K562 (cell line): ENCODE data around the gene MPDU1. TPM values are rescaled to one million over a fixed set of nuclear protein-coding genes. Genes with fewer than 3 reads are reported as not detected.
A peak's percentile ranks its signal among the peaks of the same experiment; 100 is the strongest.

Experiments used
- ATAC-seq: fragments of 200-7000 bp; cut with Tn5 transposase; 3 replicates; pipeline ENCODE4 v1.9.1; 2020; ENCODE audit warnings: moderate library complexity
- BruUV-seq: library from RNA; stranded (reverse); fragments of 400-500 nt; replicated peaks from 2 replicates; lab custom pipeline; 2021; lab: Mats Ljungman, UMichigan
- CTCF ChIA-PET: fragments of 300-600 bp; formaldehyde crosslinking; extraction: SDS; loops from one replicate; lab custom pipeline; 2021; ENCODE audit warnings: low intra/inter-chr PET ratio; lab: Yijun Ruan, JAX
- POLR2A ChIA-PET: fragments of 300-600, 350-650 bp; sonication (Branson Sonifier 250); formaldehyde crosslinking; extraction: SDS; loops from one replicate; lab custom pipeline; 2021; ENCODE audit warnings: antibody characterized with exemption, inconsistent platforms; lab: Yijun Ruan, JAX
- DNase-seq, 4 experiments: peaks; one replicate each; pipeline versions ENCODE4 v3.0.0 to v3.0.0-alpha.2; 2011 to 2018; ENCODE audit warnings: low spot score in 3 of 4, mixed read lengths in 3 of 4; ENCODE audit errors: extremely low read depth in 1 of 4
- FAIRE-seq: peaks from 2 replicates; lab custom pipeline; 2011; peaks lifted over from hg19 to GRCh38; lab: Jason Lieb, UNC
- H2AFZ ChIP-seq: 2 replicates; pipeline ENCODE4 v1.6.0; 2011; ENCODE audit warnings: low read depth, low read length, control low read depth, inconsistent platforms
- H3K27ac ChIP-seq: fragments of 200-600 bp; 3 replicates; pipeline ENCODE4 v1.8.0; 2011; ENCODE audit warnings: low read depth, mild to moderate bottlenecking, control low read depth, inconsistent platforms, low read length, moderate library complexity, mixed read lengths; ENCODE audit errors: extremely low read depth
- H3K27me3 ChIP-seq, 2 experiments: fragments of 300-600 bp in 1 of 2; 2 replicates in 1 of 2; 3 replicates in 1 of 2; pipeline versions ENCODE4 v1.6.0 to v1.8.0; 2011; ENCODE audit warnings: inconsistent platforms in 2 of 2, low read length in 2 of 2, mild to moderate bottlenecking in 1 of 2, mixed read lengths in 1 of 2, moderate library complexity in 1 of 2; ENCODE audit not compliant: control insufficient read depth in 2 of 2, insufficient read depth in 2 of 2
- H3K36me3 ChIP-seq: fragments of 300-600 bp; 3 replicates; pipeline ENCODE4 v1.8.0; 2011; ENCODE audit warnings: mild to moderate bottlenecking, low read length, inconsistent platforms; ENCODE audit not compliant: control insufficient read depth, insufficient read depth
- H3K4me1 ChIP-seq, 2 experiments: fragments of 200-600 bp in 1 of 2; replicated peaks in 1 of 2; 2 replicates in 1 of 2; 3 replicates in 1 of 2; pipeline versions ENCODE4 v1.5.1 to v1.8.0; 2011; ENCODE audit warnings: inconsistent platforms in 2 of 2, low read length in 2 of 2, mild to moderate bottlenecking in 1 of 2, mixed read lengths in 1 of 2, moderate library complexity in 1 of 2; ENCODE audit not compliant: control insufficient read depth in 2 of 2, insufficient read depth in 2 of 2
- H3K4me2 ChIP-seq: 2 replicates; pipeline ENCODE4 v1.6.1; 2011; ENCODE audit warnings: low read length, control low read depth, inconsistent platforms, mixed read lengths; ENCODE audit not compliant: insufficient read depth
- H3K4me3 ChIP-seq: fragments of 200-600 bp; sonication (generic), shearing (Covaris generic); 2 replicates; pipeline ENCODE4 v1.5.1; 2016; ENCODE audit warnings: control low read depth, inconsistent platforms
- H3K79me2 ChIP-seq: fragments of 200-600 bp; 3 replicates; pipeline ENCODE4 v1.8.0; 2011; ENCODE audit warnings: low read length, inconsistent platforms; ENCODE audit not compliant: control insufficient read depth, insufficient read depth
- H3K9ac ChIP-seq, 2 experiments: 2 replicates each; pipeline versions ENCODE4 v1.6.0 to v1.6.1; 2011; ENCODE audit warnings: low read depth in 2 of 2, low read length in 2 of 2, control low read depth in 1 of 2, inconsistent platforms in 1 of 2, mild to moderate bottlenecking in 1 of 2, mixed read lengths in 1 of 2; ENCODE audit not compliant: insufficient read depth in 1 of 2
- H3K9me1 ChIP-seq: one replicate; pipeline ENCODE4 v1.6.0; 2011; ENCODE audit warnings: inconsistent platforms, mild to moderate bottlenecking, low read length, moderate library complexity; ENCODE audit not compliant: control insufficient read depth, insufficient read depth
- H3K9me3 ChIP-seq: replicated peaks from 2 replicates; pipeline ENCODE4 v1.5.1; 2011; ENCODE audit warnings: low read depth, low read length, inconsistent platforms; ENCODE audit not compliant: control insufficient read depth, insufficient read depth
- H4K20me1 ChIP-seq: replicated peaks from 2 replicates; pipeline ENCODE4 v1.6.1; 2011; ENCODE audit warnings: low read length, inconsistent platforms, mixed read lengths; ENCODE audit not compliant: control insufficient read depth, insufficient read depth
- NCOA6 ChIP-seq: fragments of 450-650 bp; IDR thresholded peaks from 2 replicates; pipeline ENCODE4 v1.6.1; 2017; ENCODE audit warnings: mild to moderate bottlenecking
- POLR2G ChIP-seq: fragments of 200-400 bp; formaldehyde crosslinking; IDR thresholded peaks from 2 replicates; pipeline ENCODE4 v1.6.1; 2017; ENCODE audit warnings: low read depth, mild to moderate bottlenecking, antibody characterized with exemption, low read length, moderate library complexity
- RBFOX2 ChIP-seq: fragments of 200-400 bp; formaldehyde crosslinking; IDR thresholded peaks from 2 replicates; pipeline ENCODE4 v1.6.1; 2017; ENCODE audit warnings: low read depth, mild to moderate bottlenecking, low read length, moderate library complexity
- ZEB2 ChIP-seq: fragments of 450-650 bp; IDR thresholded peaks from 2 replicates; pipeline ENCODE4 v1.6.1; 2016
- ZNF395 ChIP-seq: fragments of 200-800 bp; sonication (Bioruptor generic); IDR thresholded peaks from 2 replicates; pipeline ENCODE4 v1.6.1; 2017; ENCODE audit warnings: missing genetic modification characterization, missing compliant biosample characterization
- WGBS: fragments of 100-300 bp; shearing (Covaris generic); methylation state at CpG from one replicate; pipeline ENCODE4 v1.1.6; 2016; ENCODE audit warnings: low coverage, mixed read lengths; ENCODE audit not compliant: insufficient coverage; ENCODE audit errors: missing lambda C conversion rate; 5-methylcytosine and 5-hydroxymethylcytosine counted together
- in situ Hi-C: fragments of 300-500 bp; cut with MboI; formaldehyde crosslinking; loops from 4 replicates; pipeline ENCODE4 v1.15.0; 2018; ENCODE audit warnings: inconsistent platforms, mixed read lengths
- intact Hi-C: fragments of 100-400 bp; cut with micrococcal nuclease; formaldehyde crosslinking; loops from 2 replicates; pipeline ENCODE4 v1.14.2; 2022
- polyA plus RNA-seq, 8 experiments: library from polyadenylated mRNA; depleted of rRNA in 4 of 8; stranded (reverse) in 5 of 8; unstranded in 3 of 8; fragments of >200 nt; fragmentation: Nextera tagmentation in 2 of 8; fragmentation: Illumina TruSeq in 1 of 8; extraction: Ambion mirVana in 2 of 8; extraction: Trizol in 1 of 8; gene quantifications; 2 replicates each; pipeline versions ENCODE4 v1.2.1 to v1.2.3, GENCODE V29; 2011 to 2014; ENCODE audit warnings: inconsistent platforms in 1 of 8, missing spikeins in 1 of 8
- total RNA-seq, 7 experiments: library from RNA; depleted of rRNA in 6 of 7; stranded (reverse); fragments of >200 nt in 6 of 7; fragmentation: Illumina TruSeq in 2 of 7; extraction: Trizol in 2 of 7; gene quantifications; 2 replicates each; pipeline versions ENCODE4 v1.2.1 to v1.2.3, GENCODE V29; 2011 to 2021; ENCODE audit warnings: low replicate concordance in 1 of 7

The MPDU1 gene
- total and polyA plus RNA-seq, 9 of the 15 experiments (the other 6 are each of a cell fraction or from before 2014, with no cell fraction given) = 4.9 to 179 (median 77.1) TPM

- Histone ChIP-seq H3K4me1 (peaks cover 10 to 38% of the 10 kb centered on the region in 2 experiments; a peak in 4 of 5 replicates), H3K27me3 (no peaks in the 10 kb centered on the region), H3K9ac (peak overlapping the region in 1 of 2 experiments; percentile 95; a peak in 2 of 4 replicates), H2AFZ (no peak overlapping the region), H3K4me3 (peak overlapping the region; percentile 76), H4K20me1 (no peaks in the 10 kb centered on the region), H3K9me3 (no peaks in the 10 kb centered on the region), H3K27ac (no peak overlapping the region), H3K36me3 (peaks cover 48% of the 10 kb centered on the region; the same call in 2 of the 3 replicates), H3K9me1 (no peaks in the 10 kb centered on the region), H3K4me2 (0 out of 2 replicates have a peak overlapping the region, but pooled peaks have one; percentile 98), H3K79me2 (peaks cover 33% of the 10 kb centered on the region)
- DNase-seq (no peak), ATAC-seq (no peak), FAIRE-seq (no peak)
- in situ Hi-C loops (loop anchor here (25.0 kb wide), 1 partner anchor 526 kb away; the partner anchor contains the start of genes SLC16A11 and SLC16A13), intact Hi-C loops (loop anchor here (5.0 kb wide), 1 partner anchor 206 kb away; the partner anchor contains the start of gene TMEM95)
- TF ChIP-seq RBFOX2 (peak; percentile 39), POLR2G (0 out of 2 replicates have a peak, but pooled peaks have one; percentile 29), NCOA6 (no peak)
- whole genome bisulfite sequencing = 95% methylated on average over 4 of the region's 30 CpGs
- CTCF ChIA-PET = no interaction called here
- BruUV-seq = no TSS peak
- POLR2A ChIA-PET = interaction anchor here (0.7 kb wide), 1 partner anchor 68 kb away, joined by 3 read pairs; no protein-coding TSS in a partner anchor
Observed at GRCh38 chr17:7563115-7563869, 20.4 kb upstream of the MPDU1 start.

GRCh38 chr17:7569571-7569970 is 14.1 kb upstream of the MPDU1 start:
- WGBS = 74% methylated on average over 4 of the region's 5 CpGs
- H3K9me3 ChIP-seq = no peaks in the 10 kb centered on the region
- in situ Hi-C loops (loop anchor here (25.0 kb wide), 1 partner anchor 532 kb away; the partner anchor contains the start of genes SLC16A11 and SLC16A13), intact Hi-C loops (no loop called here)
- FAIRE-seq = no peak
- CTCF ChIA-PET = no interaction called here
- TF ChIP-seq ZNF395 (CRISPR knock-in tag) = no peak
- no peak for TF ChIP-seq ZEB2
- H2AFZ ChIP-seq = no peak overlapping the region
- peaks cover 79% of the 10 kb centered on the region for H3K36me3 ChIP-seq
- BruUV-seq = no TSS peak
- POLR2A ChIA-PET = interaction anchor here (1.0 to 6.7 kb wide), 3 partner anchors 9 to 14 kb away, joined by 4 to 46 read pairs (median 4); partner anchors contain the start of gene MPDU1
- H3K79me2 ChIP-seq = peaks cover 26% of the 10 kb centered on the region
- no peak overlapping the region for H3K9ac ChIP-seq
- H3K4me2 ChIP-seq = no peak overlapping the region
- H3K4me1 ChIP-seq = peaks cover 4 to 7% of the 10 kb centered on the region in 2 experiments; a peak in 4 of 5 replicates
- no peaks in the 10 kb centered on the region for H3K27me3 ChIP-seq
- DNase-seq = no peak
- peaks cover 1% of the 10 kb centered on the region for H3K9me1 ChIP-seq
- no peak overlapping the region for H3K4me3 ChIP-seq
- no peak overlapping the region for H3K27ac ChIP-seq
- H4K20me1 ChIP-seq = peaks cover 9% of the 10 kb centered on the region
- ATAC-seq = no peak
